CD14-positive monocyte (primary cell): ENCODE measurements around the gene NT5C. TPM values are rescaled to one million over a fixed set of nuclear protein-coding genes. Genes with fewer than 3 reads are reported as not detected.
A peak's percentile ranks its signal among the peaks of the same experiment; 100 is the strongest.

ENCODE experiments used
- DNase-seq, 3 donors: peaks; one replicate each; pipeline ENCODE4 v3.0.0-alpha.2; 2011 to 2022
- H2AFZ ChIP-seq: 2 replicates; pipeline ENCODE4 v1.6.0; 2012; ENCODE audit warnings: mild to moderate bottlenecking, low read depth, low read length, inconsistent platforms; ENCODE audit not compliant: insufficient read depth, poor library complexity, severe bottlenecking
- H3K27ac ChIP-seq, 2 donors: 1 replicate in 1 of 2; 2 replicates in 1 of 2; pipeline ENCODE4 v1.5.1; 2012 to 2013; ENCODE audit warnings: low read length in 2 of 2, control low read depth in 1 of 2, inconsistent platforms in 1 of 2, low read depth in 1 of 2, mild to moderate bottlenecking in 1 of 2
- H3K27me3 ChIP-seq, 2 donors: one replicate each; pipeline versions ENCODE4 v1.6.0 to v1.6.1; 2011 to 2013; ENCODE audit warnings: low read length in 2 of 2; ENCODE audit not compliant: control insufficient read depth in 2 of 2, insufficient read depth in 2 of 2
- H3K36me3 ChIP-seq, 2 donors: replicated peaks in 1 of 2; 1 replicate in 1 of 2; 2 replicates in 1 of 2; pipeline versions ENCODE4 v1.5.1 to v1.6.1; 2012 to 2013; ENCODE audit warnings: low read length in 2 of 2, control low read depth in 1 of 2, inconsistent platforms in 1 of 2, mild to moderate bottlenecking in 1 of 2; ENCODE audit not compliant: insufficient read depth in 2 of 2, control insufficient read depth in 1 of 2
- H3K4me1 ChIP-seq, 2 donors: 1 replicate in 1 of 2; 2 replicates in 1 of 2; pipeline versions ENCODE4 v1.5.1 to v1.6.1; 2012 to 2013; ENCODE audit warnings: low read length in 2 of 2, control low read depth in 1 of 2, inconsistent platforms in 1 of 2, mild to moderate bottlenecking in 1 of 2, moderate library complexity in 1 of 2; ENCODE audit not compliant: insufficient read depth in 2 of 2, control insufficient read depth in 1 of 2
- H3K4me2 ChIP-seq: replicated peaks from 2 replicates; pipeline ENCODE3; 2012; ENCODE audit warnings: low read length, moderate library complexity, mild to moderate bottlenecking; ENCODE audit not compliant: poor library complexity, severe bottlenecking; ENCODE audit errors: extremely low read depth
- H3K4me3 ChIP-seq, 3 experiments: fragments of 200-600 bp in 1 of 3; sonication (generic) in 1 of 3; replicated peaks in 1 of 3; 1 replicate in 2 of 3; 2 replicates in 1 of 3; pipeline ENCODE4 v1.5.1; 2011 to 2013; ENCODE audit warnings: low read length in 3 of 3, mild to moderate bottlenecking in 3 of 3, control low read depth in 2 of 3, low read depth in 2 of 3, inconsistent platforms in 1 of 3, moderate library complexity in 1 of 3
- H3K79me2 ChIP-seq: 2 replicates; pipeline ENCODE4 v1.6.0; 2012; ENCODE audit warnings: mild to moderate bottlenecking, control low read depth, inconsistent platforms, low read length, moderate library complexity; ENCODE audit not compliant: insufficient read depth
- H3K9ac ChIP-seq: 2 replicates; pipeline ENCODE4 v1.6.0; 2017; ENCODE audit warnings: low read length, mild to moderate bottlenecking; ENCODE audit not compliant: insufficient read depth, poor library complexity, severe bottlenecking
- H3K9me3 ChIP-seq, 2 donors: replicated peaks in 1 of 2; 1 replicate in 1 of 2; 2 replicates in 1 of 2; pipeline versions ENCODE4 v1.5.1 to v1.6.1; 2012 to 2013; ENCODE audit warnings: low read length in 2 of 2, control low read depth in 1 of 2; ENCODE audit not compliant: control insufficient read depth in 1 of 2, insufficient read depth in 1 of 2
- H4K20me1 ChIP-seq: 2 replicates; pipeline ENCODE4 v1.6.0; 2012; ENCODE audit warnings: mild to moderate bottlenecking, low read length, control low read depth, moderate library complexity; ENCODE audit not compliant: insufficient read depth
- H3K27ac Mint-ChIP-seq, 7 donors: one replicate each; pipeline ENCODE4 v1.8.0; 2020; ENCODE audit warnings: mild to moderate bottlenecking in 7 of 7, mixed read lengths in 7 of 7, moderate library complexity in 6 of 7, inconsistent platforms in 2 of 7
- H3K27me3 Mint-ChIP-seq, 3 donors: one replicate each; pipeline ENCODE4 v1.8.0; 2021 to 2022; ENCODE audit warnings: low read depth in 3 of 3, mild to moderate bottlenecking in 3 of 3, mixed read lengths in 3 of 3, moderate library complexity in 3 of 3, inconsistent platforms in 1 of 3
- H3K36me3 Mint-ChIP-seq, 2 donors: one replicate each; pipeline ENCODE4 v1.8.0; 2020; ENCODE audit warnings: mixed read lengths in 2 of 2, inconsistent platforms in 1 of 2, mild to moderate bottlenecking in 1 of 2
- H3K4me1 Mint-ChIP-seq: one replicate; pipeline ENCODE4 v1.8.0; 2020; ENCODE audit warnings: mild to moderate bottlenecking, mixed read lengths
- H3K4me3 Mint-ChIP-seq, 2 donors: one replicate each; pipeline ENCODE4 v1.8.0; 2020; ENCODE audit warnings: mild to moderate bottlenecking in 2 of 2, mixed read lengths in 2 of 2, moderate library complexity in 1 of 2
- H3K9me3 Mint-ChIP-seq, 7 donors: one replicate each; pipeline ENCODE4 v1.8.0; 2020 to 2022; ENCODE audit warnings: mixed read lengths in 7 of 7, mild to moderate bottlenecking in 6 of 7, moderate library complexity in 6 of 7, inconsistent platforms in 2 of 7
- CTCF ChIP-seq: fragments of 200-600 bp; IDR thresholded peaks from one replicate; pipeline ENCODE4 v1.8.0; 2022; ENCODE audit warnings: antibody characterized with exemption, mild to moderate bottlenecking
- WGBS: methylation state at CpG from one replicate; pipeline ENCODE4 v1.1.5; 2013; ENCODE audit warnings: missing lambda C conversion rate; ENCODE audit not compliant: insufficient coverage; 5-methylcytosine and 5-hydroxymethylcytosine counted together
- intact Hi-C, 2 donors: fragments of 100-400 bp; cut with micrococcal nuclease; formaldehyde crosslinking; loops; one replicate each; pipeline versions ENCODE4 v1.15.0 to v1.15.1; 2023
- polyA plus RNA-seq, 3 donors: library from polyadenylated mRNA; depleted of rRNA in 1 of 3; unstranded in 2 of 3; stranded (reverse) in 1 of 3; fragments of 300-500 nt in 2 of 3; fragments of >200 nt in 1 of 3; fragmentation: Illumina TruSeq in 2 of 3; gene quantifications; 1 replicate in 2 of 3; 2 replicates in 1 of 3; pipeline ENCODE4 v1.2.3, GENCODE V29; 2012 to 2021

NT5C gene
- polyA plus RNA-seq, 3 donors = 27.8 to 45.6 (median 36.2) TPM

GRCh38 chr17:75109046-75109406 lies 22.5 kb downstream of the NT5C start:
- H3K27me3 ChIP-seq = no peaks in the 10 kb centered on the region
- peak overlapping the region; percentile 55 for H3K9ac ChIP-seq
- peaks cover 6% of the 10 kb centered on the region for H4K20me1 ChIP-seq
- H3K36me3 Mint-ChIP-seq = peaks cover 32 to 40% of the 10 kb centered on the region in 2 donors
- H3K27ac ChIP-seq = no peak overlapping the region
- H2AFZ ChIP-seq = peak overlapping the region; percentile 87
- peak overlapping the region in 1 of 7 donors; percentile 75 for H3K27ac Mint-ChIP-seq
- intact Hi-C loops = no loop called here
- peaks cover 38 to 40% of the 10 kb centered on the region in 2 donors for H3K4me1 ChIP-seq
- peaks cover 12 to 23% of the 10 kb centered on the region in 2 donors for H3K36me3 ChIP-seq
- H3K9me3 Mint-ChIP-seq = no peaks in the 10 kb centered on the region
- peak overlapping the region; percentile 78 to 88 (median 80) for H3K4me3 ChIP-seq
- peak overlapping the region; percentile 85 to 95 for H3K4me3 Mint-ChIP-seq
- peaks cover 24% of the 10 kb centered on the region for H3K79me2 ChIP-seq
- TF ChIP-seq CTCF = no peak
- peaks cover 40% of the 10 kb centered on the region for H3K4me1 Mint-ChIP-seq
- no peaks in the 10 kb centered on the region for H3K9me3 ChIP-seq
- peak in 1 of 3 donors; percentile 17 for DNase-seq
- WGBS = 2% methylated on average over 22 of the region's 22 CpGs
- peaks cover 0 to 6% (median 6%) of the 10 kb centered on the region in 3 donors for H3K27me3 Mint-ChIP-seq
- peak overlapping the region; percentile 93 for H3K4me2 ChIP-seq

- Mint-ChIP-seq H3K4me1 (peaks cover 36% of the 10 kb centered on the region), H3K27me3 (peaks cover 0 to 6% (median 6%) of the 10 kb centered on the region in 3 donors), H3K27ac (no peak overlapping the region), H3K9me3 (no peaks in the 10 kb centered on the region), H3K4me3 (peak overlapping the region in 1 of 2 donors; percentile 45), H3K36me3 (peaks cover 38 to 44% of the 10 kb centered on the region in 2 donors)
- WGBS = 100% methylated on average over 1 of the region's 2 CpGs
- H3K79me2 ChIP-seq = peaks cover 24% of the 10 kb centered on the region
- no peak overlapping the region for H3K4me3 ChIP-seq
- peaks cover 33 to 34% of the 10 kb centered on the region in 2 donors for H3K4me1 ChIP-seq
- H3K4me2 ChIP-seq = no peak overlapping the region
- H4K20me1 ChIP-seq = peaks cover 6% of the 10 kb centered on the region
- H3K9me3 ChIP-seq = no peaks in the 10 kb centered on the region
- DNase-seq = no peak
- no peak overlapping the region for H3K9ac ChIP-seq
- no peak for TF ChIP-seq CTCF
- H3K27me3 ChIP-seq = no peaks in the 10 kb centered on the region
- H3K36me3 ChIP-seq = peaks cover 17 to 31% of the 10 kb centered on the region in 2 donors
- no peak overlapping the region for H2AFZ ChIP-seq
- intact Hi-C loops = no loop called here
- no peak overlapping the region for H3K27ac ChIP-seq
These were observed 23.3 kb downstream of the NT5C start for GRCh38 chr17:75108193-75108592.
